Measurements from ENCODE around the gene OPN5. TPM values are rescaled to one million over a fixed set of nuclear protein-coding genes. Genes with fewer than 3 reads are reported as not detected.

OPN5 gene
- total RNA-seq, 2 donors from 2014 or later: not detected

DNA sequence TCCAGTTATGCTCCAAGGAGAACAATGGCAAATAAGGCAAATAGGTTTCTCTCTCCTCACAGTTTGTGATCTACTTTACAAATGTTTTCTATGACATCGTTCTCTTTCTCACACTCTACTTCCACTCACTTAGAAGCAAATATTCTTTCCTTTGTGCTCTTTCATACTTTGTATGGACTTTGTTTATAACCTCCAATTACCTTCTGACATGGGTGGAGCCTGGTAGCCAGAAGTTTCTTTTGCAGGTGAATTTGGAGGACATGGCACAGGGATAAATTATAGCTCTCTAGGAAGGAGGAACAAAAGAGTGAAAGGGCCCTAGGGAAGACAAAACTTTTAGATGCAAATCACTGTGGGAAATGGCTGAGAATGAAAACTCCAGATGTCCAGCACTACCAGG, 69.3 kb downstream of the OPN5 start:
- TF ChIP-seq, protein P1, sequence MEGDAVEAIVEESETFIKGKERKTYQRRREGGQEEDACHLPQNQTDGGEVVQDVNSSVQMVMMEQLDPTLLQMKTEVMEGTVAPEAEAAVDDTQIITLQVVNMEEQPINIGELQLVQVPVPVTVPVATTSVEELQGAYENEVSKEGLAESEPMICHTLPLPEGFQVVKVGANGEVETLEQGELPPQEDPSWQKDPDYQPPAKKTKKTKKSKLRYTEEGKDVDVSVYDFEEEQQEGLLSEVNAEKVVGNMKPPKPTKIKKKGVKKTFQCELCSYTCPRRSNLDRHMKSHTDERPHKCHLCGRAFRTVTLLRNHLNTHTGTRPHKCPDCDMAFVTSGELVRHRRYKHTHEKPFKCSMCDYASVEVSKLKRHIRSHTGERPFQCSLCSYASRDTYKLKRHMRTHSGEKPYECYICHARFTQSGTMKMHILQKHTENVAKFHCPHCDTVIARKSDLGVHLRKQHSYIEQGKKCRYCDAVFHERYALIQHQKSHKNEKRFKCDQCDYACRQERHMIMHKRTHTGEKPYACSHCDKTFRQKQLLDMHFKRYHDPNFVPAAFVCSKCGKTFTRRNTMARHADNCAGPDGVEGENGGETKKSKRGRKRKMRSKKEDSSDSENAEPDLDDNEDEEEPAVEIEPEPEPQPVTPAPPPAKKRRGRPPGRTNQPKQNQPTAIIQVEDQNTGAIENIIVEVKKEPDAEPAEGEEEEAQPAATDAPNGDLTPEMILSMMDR (conservative IDR thresholded peaks at IDR 0.05): no peak
- Mint-ChIP-seq H3K27ac (no peak overlapping the region), H3K4me1 (peaks cover 11% of the 10 kb centered on the region), H3K9me3 (no peaks in the 10 kb centered on the region), H3K36me3 (ENCODE audit: low read depth) (no peaks in the 10 kb centered on the region), H3K27me3 (ENCODE audit: insufficient read depth) (peaks cover 6% of the 10 kb centered on the region), H3K4me3 (no peak overlapping the region)
- H3K9me3 ChIP-seq (ENCODE audit: control insufficient read depth, low read length): no peaks in the 10 kb centered on the region
- H3K27ac ChIP-seq (ENCODE audit: low read depth, low read length): no peak overlapping the region
- H3K4me1 ChIP-seq (ENCODE audit: control insufficient read depth, insufficient read depth, low read length): no peaks in the 10 kb centered on the region
- H3K27me3 ChIP-seq (ENCODE audit: control insufficient read depth, insufficient read depth, low read length, poor library complexity, severe bottlenecking): no peaks in the 10 kb centered on the region
- H3K9ac ChIP-seq (ENCODE audit: extremely low read depth, low read length, poor library complexity, severe bottlenecking): no peak overlapping the region
- H3K4me3 ChIP-seq (ENCODE audit: low read length): no peak overlapping the region
- no peaks in the 10 kb centered on the region for H3K36me3 ChIP-seq (ENCODE audit: control insufficient read depth, insufficient read depth, low read length)
- DNase-seq: no peak
- 92 to 100% methylated on average over 1 of the region's 1 CpG for WGBS, 2 experiments (ENCODE audit: insufficient coverage in 1 of 2, insufficient read length in 1 of 2)

DNA sequence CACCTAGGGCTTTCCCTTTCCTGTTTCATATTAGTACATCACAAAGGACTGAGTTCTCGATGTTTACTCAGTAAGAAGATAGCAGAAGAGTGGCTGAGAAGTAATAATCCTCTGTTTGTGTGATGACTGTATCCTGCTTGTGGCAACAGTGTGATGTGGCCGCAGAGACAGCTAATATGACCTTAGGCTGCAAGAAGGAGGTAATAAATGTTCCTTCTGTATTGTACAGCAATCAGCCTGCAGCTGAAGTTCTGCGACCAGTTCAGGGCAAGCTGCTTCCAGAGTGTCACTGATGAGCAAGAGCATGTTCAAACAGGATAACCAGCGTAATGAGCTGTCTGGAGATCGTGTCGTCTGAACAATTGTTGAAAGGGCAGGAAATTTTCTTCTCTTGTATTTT, 70.9 kb downstream of the OPN5 start:
- TF ChIP-seq, protein P1 (conservative IDR thresholded peaks at IDR 0.05): no peak
- Histone ChIP-seq H3K27ac (ENCODE audit: low read depth, low read length) (no peak overlapping the region), H3K27me3 (ENCODE audit: control insufficient read depth, insufficient read depth, low read length, poor library complexity, severe bottlenecking) (no peaks in the 10 kb centered on the region), H3K36me3 (ENCODE audit: control insufficient read depth, insufficient read depth, low read length) (no peaks in the 10 kb centered on the region), H3K4me3 (ENCODE audit: low read length) (no peak overlapping the region), H3K9me3 (ENCODE audit: control insufficient read depth, low read length) (no peaks in the 10 kb centered on the region), H3K9ac (ENCODE audit: extremely low read depth, low read length, poor library complexity, severe bottlenecking) (no peak overlapping the region), H3K4me1 (ENCODE audit: control insufficient read depth, insufficient read depth, low read length) (no peaks in the 10 kb centered on the region)
- Mint-ChIP-seq H3K27me3 (ENCODE audit: insufficient read depth) (no peaks in the 10 kb centered on the region), H3K9me3 (no peaks in the 10 kb centered on the region), H3K27ac (no peak overlapping the region), H3K36me3 (ENCODE audit: low read depth) (no peaks in the 10 kb centered on the region), H3K4me1 (peaks cover 11% of the 10 kb centered on the region), H3K4me3 (no peak overlapping the region)
- 91 to 96% methylated on average over 2 to 6 of the region's 6 CpGs for WGBS, 2 experiments (ENCODE audit: insufficient coverage in 1 of 2, insufficient read length in 1 of 2)
- DNase-seq: no peak

DNA sequence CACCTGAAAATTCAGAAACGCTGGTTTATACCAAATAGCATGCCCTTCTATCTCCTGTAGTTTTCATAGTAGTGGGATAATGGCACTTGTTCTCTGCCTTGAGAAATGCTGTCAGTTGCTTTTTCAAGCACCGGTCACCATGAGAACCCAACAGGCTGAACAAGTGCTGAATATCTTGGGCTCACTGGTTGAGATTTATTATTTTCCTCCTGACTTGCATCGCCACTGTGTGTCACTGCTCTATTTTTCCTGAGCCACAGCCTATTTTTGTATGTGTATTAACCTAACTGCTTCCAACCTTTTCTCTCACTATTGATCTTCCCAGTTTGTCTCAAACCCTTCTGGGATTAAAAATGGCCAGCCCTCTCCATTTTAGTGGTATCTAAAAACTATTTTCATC, 71.9 kb downstream of the OPN5 start:
- TF ChIP-seq, protein P1 (conservative IDR thresholded peaks at IDR 0.05): no peak
- Histone ChIP-seq H3K9me3 (ENCODE audit: control insufficient read depth, low read length) (no peaks in the 10 kb centered on the region), H3K27ac (ENCODE audit: low read depth, low read length) (no peak overlapping the region), H3K27me3 (ENCODE audit: control insufficient read depth, insufficient read depth, low read length, poor library complexity, severe bottlenecking) (no peaks in the 10 kb centered on the region), H3K4me1 (ENCODE audit: control insufficient read depth, insufficient read depth, low read length) (no peaks in the 10 kb centered on the region), H3K9ac (ENCODE audit: extremely low read depth, low read length, poor library complexity, severe bottlenecking) (no peak overlapping the region), H3K36me3 (ENCODE audit: control insufficient read depth, insufficient read depth, low read length) (no peaks in the 10 kb centered on the region), H3K4me3 (ENCODE audit: low read length) (no peak overlapping the region)
- H3K4me1 Mint-ChIP-seq: peaks cover 11% of the 10 kb centered on the region
- no peak overlapping the region for H3K4me3 Mint-ChIP-seq
- H3K27me3 Mint-ChIP-seq (ENCODE audit: insufficient read depth): no peaks in the 10 kb centered on the region
- DNase-seq: no peak
- H3K9me3 Mint-ChIP-seq: no peaks in the 10 kb centered on the region
- 96 to 100% methylated on average over 3 of the region's 3 CpGs for WGBS, 2 experiments (ENCODE audit: insufficient coverage in 1 of 2, insufficient read length in 1 of 2)
- no peak overlapping the region for H3K27ac Mint-ChIP-seq
- H3K36me3 Mint-ChIP-seq (ENCODE audit: low read depth): no peaks in the 10 kb centered on the region
